HG03442 (cell line): ENCODE data around the gene IFNAR1.

ENCODE experiments used
- ATAC-seq: cut with Tn5 transposase; IDR thresholded peaks from one replicate; pipeline ENCODE4 v1.9.1; 2021; ENCODE audit warnings: mild to moderate bottlenecking, moderate library complexity; ENCODE audit not compliant: unreplicated experiment

The IFNAR1 gene

DNA sequence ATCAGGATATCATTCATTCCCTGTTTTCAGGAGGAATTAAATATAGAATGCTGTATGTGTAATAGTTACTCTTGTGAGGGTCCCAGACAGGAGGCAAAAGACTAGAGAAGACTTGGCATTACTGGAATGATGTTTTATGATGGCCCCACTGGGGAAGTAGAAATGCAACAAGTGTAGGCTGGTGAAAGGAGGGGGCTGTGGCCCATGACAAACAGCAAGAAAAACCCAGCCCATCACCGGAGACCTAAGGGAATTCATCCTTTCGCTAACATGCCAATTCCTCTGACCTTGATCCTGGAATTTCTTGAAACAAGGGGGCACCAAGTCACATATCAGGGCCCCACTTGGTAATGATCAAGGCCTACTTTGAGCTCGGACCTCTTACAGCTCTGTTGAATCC lies 72.9 kb downstream of the IFNAR1 start:
- ATAC-seq = no peak

DNA sequence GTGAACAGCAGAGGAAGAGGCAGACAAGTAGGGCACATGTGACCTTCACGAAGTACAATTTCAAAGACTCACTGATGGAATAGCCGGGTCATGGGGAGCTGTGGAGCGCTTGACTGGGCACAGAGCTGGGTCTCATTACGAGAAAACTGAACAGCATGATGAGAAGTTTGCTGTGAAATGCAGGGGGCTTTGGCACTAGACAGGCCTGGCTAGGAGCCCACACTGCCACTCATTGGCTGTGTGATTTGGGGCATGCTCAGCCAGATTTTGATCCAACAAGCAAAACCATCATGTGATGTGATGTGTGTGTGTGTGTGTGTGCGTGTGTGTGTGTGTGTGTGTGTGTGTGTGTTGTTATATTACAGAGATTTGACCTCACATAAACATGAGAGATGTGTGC lies 73.6 kb downstream of the IFNAR1 start:
- no peak for ATAC-seq

DNA sequence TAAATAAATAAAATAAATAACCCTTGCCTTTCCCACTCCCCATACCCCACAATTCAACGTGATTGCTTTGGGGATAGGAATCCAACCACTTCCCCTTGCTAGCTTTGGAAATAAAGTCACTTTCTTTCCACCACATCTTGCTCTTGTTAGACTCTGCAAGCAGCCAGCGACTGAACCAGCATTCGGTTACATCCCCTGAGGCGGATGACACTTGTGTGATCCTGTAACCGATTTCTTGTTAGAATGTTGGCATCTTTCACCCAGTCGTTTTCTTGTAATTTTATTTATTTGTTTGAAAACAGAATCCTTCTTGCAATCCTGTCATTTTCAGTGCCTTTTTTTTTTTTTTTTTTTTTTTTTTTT lies 76.8 kb downstream of the IFNAR1 start:
- no peak for ATAC-seq

DNA sequence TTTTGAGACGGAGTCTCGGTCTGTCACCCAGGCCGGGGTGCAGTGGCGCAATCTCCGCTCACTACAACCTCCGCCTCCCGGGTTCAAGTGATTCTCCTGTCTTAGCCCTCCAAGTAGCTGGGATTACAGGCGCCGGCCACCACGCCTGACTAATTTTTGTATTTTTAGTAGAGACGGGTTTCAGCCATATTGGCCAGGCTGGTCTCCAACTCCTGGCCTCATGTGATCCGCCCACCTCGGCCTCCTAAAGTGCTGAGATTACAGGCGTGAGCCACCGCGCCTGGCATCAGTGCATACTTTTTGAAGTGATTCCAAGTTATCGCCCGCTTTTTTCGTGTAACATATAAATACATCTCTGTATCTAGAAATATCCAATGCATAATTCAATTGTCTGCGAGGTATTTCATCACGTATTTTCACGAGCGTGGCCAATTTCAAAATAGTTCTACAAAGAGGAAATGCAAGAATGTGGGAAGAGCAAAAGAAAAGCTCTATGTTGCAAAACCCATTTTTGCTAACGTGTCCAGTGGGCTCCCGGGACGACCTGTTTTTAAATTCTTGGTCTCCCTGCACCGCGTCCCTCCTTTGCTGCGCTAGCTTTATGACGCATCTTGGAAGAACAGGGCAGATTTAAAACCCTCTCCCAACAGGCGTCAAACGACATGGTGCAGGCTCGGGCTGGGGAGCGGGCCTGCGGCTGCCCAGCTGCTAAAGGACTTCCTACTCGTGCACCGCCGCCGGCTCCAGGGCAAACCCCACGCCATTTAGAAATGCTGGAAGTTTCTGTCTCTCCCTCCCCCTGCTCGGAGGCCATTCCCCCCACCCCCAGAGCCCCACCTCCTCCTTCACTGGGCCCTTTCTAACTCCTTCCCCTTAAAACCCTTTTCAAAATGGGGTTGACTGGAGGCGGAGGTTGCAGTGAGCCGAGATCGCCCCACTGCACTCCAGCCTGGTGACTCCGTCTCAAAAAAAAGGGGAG lies 77.5 kb downstream of the IFNAR1 start:
- no peak for ATAC-seq

DNA sequence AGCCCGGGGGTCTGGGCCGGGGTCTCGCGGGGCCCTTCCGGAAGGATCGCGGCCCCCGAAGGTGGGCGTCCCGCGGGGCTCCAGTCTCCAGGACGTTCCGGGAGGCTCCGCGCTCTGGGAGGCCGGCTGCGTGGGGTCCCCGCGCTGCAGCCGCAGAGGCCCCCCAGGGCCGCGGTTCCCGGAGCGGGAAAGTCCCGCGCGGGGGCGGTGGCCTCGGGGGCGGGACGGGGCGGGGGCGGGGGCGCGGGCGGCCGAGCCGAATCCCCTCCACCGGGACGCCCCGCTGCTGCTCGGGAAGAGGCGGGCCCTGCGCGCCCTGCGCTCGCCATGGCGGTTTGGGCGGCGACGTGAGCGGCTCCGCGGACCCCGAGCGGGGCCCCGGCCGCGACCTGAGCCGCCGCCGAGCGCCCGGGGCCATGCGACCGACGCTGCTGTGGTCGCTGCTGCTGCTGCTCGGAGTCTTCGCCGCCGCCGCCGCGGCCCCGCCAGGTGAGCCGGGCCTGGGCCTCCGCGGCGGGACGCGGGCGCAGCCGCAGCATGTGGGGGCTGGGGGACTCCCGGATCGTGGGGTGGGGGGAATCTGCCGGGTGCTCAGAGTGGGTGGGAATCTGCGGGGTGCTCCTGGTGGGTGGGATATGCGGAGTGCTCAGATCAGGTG lies 78.5 kb downstream of the IFNAR1 start, which contains the start of gene IFNGR2:
IFNGR2 (plus strand) TSS at position 286 of the 658 bp plus-strand sequence; CDS start at position 417, 131 bp downstream.
- no peak for ATAC-seq

DNA sequence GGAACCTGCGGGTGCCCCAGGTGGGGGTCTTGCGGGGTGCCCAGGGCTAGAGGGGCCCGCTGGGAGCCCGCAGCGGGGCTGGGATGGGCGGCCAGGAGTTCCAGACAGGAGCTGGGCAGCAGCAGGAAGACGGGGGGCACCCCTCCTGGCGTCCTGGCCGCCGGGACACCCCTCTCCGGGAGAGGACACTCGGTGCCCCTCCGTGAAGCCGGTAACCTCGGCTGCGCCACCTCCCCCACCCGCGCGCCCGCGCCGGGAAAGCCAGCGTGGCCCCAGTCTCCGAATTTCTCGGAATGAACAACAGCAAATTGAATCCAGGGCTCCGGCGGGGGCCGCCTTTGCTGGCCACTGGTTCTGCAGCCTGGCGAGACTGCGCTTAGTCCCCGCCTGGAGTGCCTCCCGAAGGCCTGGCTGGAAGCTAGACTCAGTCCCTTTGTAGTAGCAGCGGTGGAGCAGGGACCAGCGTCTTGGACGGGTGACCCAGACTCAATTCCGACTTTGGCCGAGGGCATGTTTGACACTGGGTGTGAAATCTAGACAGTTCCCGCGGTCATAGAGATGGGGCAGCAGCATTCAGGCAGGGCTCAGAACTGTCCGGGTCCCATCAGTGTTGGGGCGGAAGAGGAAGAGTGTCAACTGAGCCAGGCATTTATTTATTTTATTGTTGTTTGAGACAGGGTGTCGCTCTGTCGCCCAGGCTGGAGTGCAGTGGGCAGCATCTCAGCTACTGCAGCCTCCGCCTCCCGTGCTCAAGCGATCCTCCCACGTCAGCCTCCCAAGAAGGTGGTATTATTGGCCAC lies 79.2 kb downstream of the IFNAR1 start:
- ATAC-seq = no peak

DNA sequence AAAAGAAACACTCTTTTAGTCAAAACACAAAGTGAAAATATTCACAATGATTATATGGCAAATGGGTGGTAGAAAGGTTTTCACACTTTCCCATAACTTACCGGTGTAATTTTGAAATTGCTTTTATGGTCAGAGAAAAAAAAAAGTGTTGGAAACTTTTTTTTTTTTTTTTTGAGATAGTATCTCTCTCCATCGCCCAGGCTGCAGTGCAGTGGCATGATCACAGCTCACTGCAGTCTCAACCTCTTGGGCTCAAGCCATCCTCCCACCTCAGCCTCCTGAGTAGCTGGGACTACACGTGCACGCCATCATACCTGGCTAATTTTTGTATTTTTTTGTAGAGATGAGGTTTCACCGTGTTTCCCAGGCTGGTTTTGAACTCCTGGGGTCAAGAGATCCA lies 81.7 kb downstream of the IFNAR1 start:
- no peak for ATAC-seq
